Measurements from ENCODE around the gene UPB1.

DNA sequence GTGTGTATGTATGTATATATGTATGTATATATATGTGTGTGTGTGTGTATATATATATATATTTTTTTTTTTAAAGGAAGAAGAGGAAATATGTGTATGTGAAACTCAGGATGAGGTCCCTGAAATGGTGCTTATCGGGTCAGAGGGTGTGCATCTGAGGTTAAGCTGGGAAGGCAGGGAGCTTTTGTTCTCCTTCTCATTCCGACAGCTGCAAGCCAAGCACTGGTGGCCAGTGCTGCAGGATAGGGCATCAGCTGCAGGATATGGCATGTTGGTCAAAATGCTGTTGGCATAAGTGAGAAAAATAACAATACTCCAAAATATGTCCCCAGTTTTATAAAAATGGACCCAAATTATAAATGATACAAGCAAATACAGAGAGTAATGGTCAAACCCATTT lies 68.1 kb downstream of the UPB1 start:
- TF ChIP-seq POLR2A (IDR thresholded peaks at IDR 0.05): no peak
- TF ChIP-seq, protein P1, sequence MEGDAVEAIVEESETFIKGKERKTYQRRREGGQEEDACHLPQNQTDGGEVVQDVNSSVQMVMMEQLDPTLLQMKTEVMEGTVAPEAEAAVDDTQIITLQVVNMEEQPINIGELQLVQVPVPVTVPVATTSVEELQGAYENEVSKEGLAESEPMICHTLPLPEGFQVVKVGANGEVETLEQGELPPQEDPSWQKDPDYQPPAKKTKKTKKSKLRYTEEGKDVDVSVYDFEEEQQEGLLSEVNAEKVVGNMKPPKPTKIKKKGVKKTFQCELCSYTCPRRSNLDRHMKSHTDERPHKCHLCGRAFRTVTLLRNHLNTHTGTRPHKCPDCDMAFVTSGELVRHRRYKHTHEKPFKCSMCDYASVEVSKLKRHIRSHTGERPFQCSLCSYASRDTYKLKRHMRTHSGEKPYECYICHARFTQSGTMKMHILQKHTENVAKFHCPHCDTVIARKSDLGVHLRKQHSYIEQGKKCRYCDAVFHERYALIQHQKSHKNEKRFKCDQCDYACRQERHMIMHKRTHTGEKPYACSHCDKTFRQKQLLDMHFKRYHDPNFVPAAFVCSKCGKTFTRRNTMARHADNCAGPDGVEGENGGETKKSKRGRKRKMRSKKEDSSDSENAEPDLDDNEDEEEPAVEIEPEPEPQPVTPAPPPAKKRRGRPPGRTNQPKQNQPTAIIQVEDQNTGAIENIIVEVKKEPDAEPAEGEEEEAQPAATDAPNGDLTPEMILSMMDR (IDR thresholded peaks at IDR 0.05): no peak
